Activated B cell treated with CpG ODN at 0.5 μM for 24 hours (primary cell): Measurements from ENCODE around the gene ALDH1A2. TPM values are rescaled to one million over a fixed set of nuclear protein-coding genes. Genes with fewer than 3 reads are reported as not detected.
"Not testable (repeated sequence)": the region's sequence is repeated elsewhere in the genome, so short reads cannot be mapped to it uniquely, and the experiment has no call there.

ENCODE experiments used
- ATAC-seq: fragments of 200-7000 bp; cut with Tn5 transposase; one replicate; pipeline ENCODE4 v1.10.0; 2021; ENCODE audit warnings: low read depth, mild to moderate bottlenecking, moderate library complexity
- CTCF ChIA-PET: fragments of 350-600 bp; sonication (Branson Sonifier 250); formaldehyde crosslinking; loops from one replicate; lab custom pipeline; 2021; ENCODE audit warnings: antibody characterized with exemption; lab: Charles Lee
- POLR2A ChIA-PET: fragments of 350-600 bp; sonication (Branson Sonifier 250); formaldehyde crosslinking; loops from one replicate; lab custom pipeline; 2021; ENCODE audit warnings: antibody characterized with exemption; lab: Charles Lee
- DNase-seq: peaks from one replicate; pipeline ENCODE4 v3.0.0; 2022
- H3K27ac Mint-ChIP-seq: one replicate; pipeline ENCODE4 v1.8.0; 2020; ENCODE audit warnings: mixed read lengths
- H3K27me3 Mint-ChIP-seq: one replicate; pipeline ENCODE4 v1.8.0; 2021; ENCODE audit warnings: mixed read lengths
- H3K36me3 Mint-ChIP-seq: one replicate; pipeline ENCODE4 v1.8.0; 2021; ENCODE audit warnings: low read depth, mixed read lengths
- H3K4me1 Mint-ChIP-seq: one replicate; pipeline ENCODE4 v1.8.0; 2021; ENCODE audit warnings: mixed read lengths
- H3K4me3 Mint-ChIP-seq: one replicate; pipeline ENCODE4 v1.8.0; 2020; ENCODE audit warnings: mild to moderate bottlenecking, mixed read lengths
- H3K9me3 Mint-ChIP-seq: one replicate; pipeline ENCODE4 v1.8.0; 2020; ENCODE audit warnings: mixed read lengths
- CTCF ChIP-seq: fragments of 200-600 bp; IDR thresholded peaks from one replicate; pipeline ENCODE4 v1.8.0; 2022; ENCODE audit warnings: antibody characterized with exemption, mild to moderate bottlenecking
- intact Hi-C: fragments of 100-400 bp; cut with micrococcal nuclease; formaldehyde crosslinking; loops from one replicate; pipeline ENCODE4 v1.15.1; 2024
- total RNA-seq: library from RNA; stranded (reverse); gene quantifications from 2 replicates; pipeline ENCODE4 v1.2.3, GENCODE V29; 2022

The ALDH1A2 gene
- total RNA-seq = not detected in 2 replicates

- Mint-ChIP-seq H3K4me1 (peaks cover 6% of the 10 kb centered on the region), H3K4me3 (peak within 1 kb of the TSS; percentile 53), H3K27ac (no peak within 1 kb of the TSS), H3K36me3 (no peaks in the 10 kb centered on the region), H3K9me3 (no peaks in the 10 kb centered on the region), H3K27me3 (peaks cover 55% of the 10 kb centered on the region)
- TF ChIP-seq CTCF = no peak
- intact Hi-C loops = loop anchor here (5.0 kb wide), 2 partner anchors 198 to 503 kb away; no protein-coding TSS in a partner anchor
- ChIA-PET CTCF (no interaction called here), POLR2A (no interaction called here)
- DNase-seq = no peak
- ATAC-seq = no peak
These were observed at the start of gene ALDH1A2 for GRCh38 chr15:58065445-58066041. ALDH1A2 (minus strand) TSS chr15:58065711; CDS start chr15:58065650, 61 bp downstream.

GRCh38 chr15:58114812-58115211 is 49.3 kb upstream of the ALDH1A2 start:
- no peak for ATAC-seq

GRCh38 chr15:58114388-58114787 is 48.9 kb upstream of the ALDH1A2 start:
- TF ChIP-seq CTCF = no peak
- intact Hi-C loops = no loop called here
- ChIA-PET CTCF (no interaction called here), POLR2A (no interaction called here)
- Mint-ChIP-seq H3K9me3 (no peaks in the 10 kb centered on the region), H3K4me3 (no peak overlapping the region), H3K27ac (no peak overlapping the region), H3K4me1 (no peaks in the 10 kb centered on the region), H3K36me3 (no peaks in the 10 kb centered on the region), H3K27me3 (peaks cover 13% of the 10 kb centered on the region)
- DNase-seq (no peak), ATAC-seq (no peak)

More at GRCh38 chr15:58114812-58115211, 49.3 kb upstream of the ALDH1A2 start:
- POLR2A ChIA-PET = no interaction called here
- DNase-seq = no peak
- Mint-ChIP-seq H3K36me3 (no peaks in the 10 kb centered on the region), H3K27ac (no peak overlapping the region), H3K9me3 (no peaks in the 10 kb centered on the region), H3K27me3 (peaks cover 13% of the 10 kb centered on the region), H3K4me3 (no peak overlapping the region), H3K4me1 (no peaks in the 10 kb centered on the region)
- no peak for TF ChIP-seq CTCF
- CTCF ChIA-PET = no interaction called here
- intact Hi-C loops = no loop called here

GRCh38 chr15:58113358-58113757 is 47.8 kb upstream of the ALDH1A2 start:
- peaks cover 13% of the 10 kb centered on the region for H3K27me3 Mint-ChIP-seq
- intact Hi-C loops, DNase-seq, CTCF ChIA-PET, POLR2A ChIA-PET, H3K36me3 Mint-ChIP-seq, ATAC-seq, H3K4me3 Mint-ChIP-seq, H3K27ac Mint-ChIP-seq, H3K9me3 Mint-ChIP-seq, H3K4me1 Mint-ChIP-seq: not testable (repeated sequence)

GRCh38 chr15:58111718-58112104 is 46.2 kb upstream of the ALDH1A2 start:
- H3K27me3 Mint-ChIP-seq = peaks cover 17% of the 10 kb centered on the region
- DNase-seq (no peak), ATAC-seq (no peak)
- no peak overlapping the region for H3K27ac Mint-ChIP-seq
- ChIA-PET POLR2A (no interaction called here), CTCF (no interaction called here)
- no peak for TF ChIP-seq CTCF
- no peaks in the 10 kb centered on the region for H3K9me3 Mint-ChIP-seq
- no peaks in the 10 kb centered on the region for H3K4me1 Mint-ChIP-seq
- intact Hi-C loops = no loop called here
- H3K4me3 Mint-ChIP-seq = no peak overlapping the region
- H3K36me3 Mint-ChIP-seq = no peaks in the 10 kb centered on the region
